GM12865 (cell line): ENCODE data around the gene NHERF2.

Source experiments
- DNase-seq: peaks from one replicate; pipeline ENCODE4 v3.0.0; 2010; ENCODE audit warnings: low read depth
- H3K4me3 ChIP-seq: 2 replicates; pipeline ENCODE4 v1.5.1; 2011; ENCODE audit warnings: mild to moderate bottlenecking, low read depth, low read length, control low read depth
- CTCF ChIP-seq: IDR thresholded peaks from 2 replicates; pipeline ENCODE4 v1.5.1; 2011; ENCODE audit warnings: low read length, control low read depth, low read depth, inconsistent platforms; ENCODE audit not compliant: insufficient read depth; ENCODE audit errors: missing control alignments

NHERF2 gene

GRCh38 chr16:2076072-2076865 is 49.6 kb downstream of the NHERF2 start:
- no peak overlapping the region for H3K4me3 ChIP-seq
- TF ChIP-seq CTCF, result no peak
- DNase-seq, result no peak

GRCh38 chr16:2077016-2077415 is 50.3 kb downstream of the NHERF2 start:
- TF ChIP-seq CTCF, result no peak
- no peak for DNase-seq
- no peak overlapping the region for H3K4me3 ChIP-seq

GRCh38 chr16:2077696-2078095 is 51.0 kb downstream of the NHERF2 start:
- DNase-seq, result no peak
- no peak overlapping the region for H3K4me3 ChIP-seq
- TF ChIP-seq CTCF, result no peak

GRCh38 chr16:2078096-2078495 is 51.4 kb downstream of the NHERF2 start:
- no peak for DNase-seq
- TF ChIP-seq CTCF, result no peak

GRCh38 chr16:2078691-2079090 is 52.0 kb downstream of the NHERF2 start:
- DNase-seq, result no peak
- no peak for TF ChIP-seq CTCF
- no peak overlapping the region for H3K4me3 ChIP-seq

More at GRCh38 chr16:2078096-2078495, 51.4 kb downstream of the NHERF2 start:
- no peak overlapping the region for H3K4me3 ChIP-seq

- no peak for DNase-seq
- no peak overlapping the region for H3K4me3 ChIP-seq
- TF ChIP-seq CTCF, result no peak
Measured at GRCh38 chr16:2079311-2079800, 52.7 kb downstream of the NHERF2 start.

- TF ChIP-seq CTCF, result no peak
- DNase-seq, result no peak
- no peak overlapping the region for H3K4me3 ChIP-seq
Measured at GRCh38 chr16:2079991-2080390, 53.3 kb downstream of the NHERF2 start.
